ENCODE data around the gene ENKUR. TPM values are rescaled to one million over a fixed set of nuclear protein-coding genes. Genes with fewer than 3 reads are reported as not detected.
"Not testable (repeated sequence)": the region's sequence is repeated elsewhere in the genome, so short reads cannot be mapped to it uniquely, and the experiment has no call there.

The ENKUR gene
- total RNA-seq, 1 experiment from 2014 or later = not detected

DNA sequence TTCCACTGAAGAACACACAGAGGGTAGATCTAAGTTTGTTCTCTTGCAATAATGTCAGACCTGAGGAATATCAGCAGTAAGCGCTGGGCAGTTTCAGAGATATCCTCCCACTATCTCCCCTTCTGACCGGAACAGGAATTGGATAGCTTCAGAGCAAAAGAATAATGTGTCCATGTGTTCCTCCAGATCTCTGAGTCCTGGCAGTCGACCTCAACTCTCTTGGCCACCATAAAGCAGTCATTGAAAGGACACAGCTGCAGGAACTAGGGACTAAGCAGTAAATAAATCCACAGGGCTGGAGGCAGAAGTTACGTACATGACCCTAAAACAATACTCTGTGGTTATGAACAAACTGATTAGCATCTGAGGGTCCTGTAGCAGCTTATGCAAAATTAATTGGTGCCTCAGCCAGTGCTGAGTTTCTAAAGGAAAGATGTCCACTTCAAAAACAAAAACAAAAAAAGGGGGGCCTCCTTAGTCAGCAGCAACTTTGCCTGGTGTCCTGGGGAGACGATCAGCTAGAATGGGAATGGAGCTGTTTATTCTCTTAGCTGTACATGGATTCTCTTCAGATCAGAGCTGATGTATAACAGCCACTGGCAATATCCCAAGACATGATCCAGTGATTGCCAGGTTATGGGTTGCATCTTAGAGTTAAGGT is 57.1 kb downstream of the ENKUR start:
- H3K4me3 ChIP-seq = no peak overlapping the region
- no peaks in the 10 kb centered on the region for H3K36me3 ChIP-seq
- no peak for DNase-seq (ENCODE audit: low read depth in 1 of 2, low spot score in 2 of 2)

GRCh38 chr10:24958091-24958720 is 57.8 kb downstream of the ENKUR start:
- peak in 1 of 2 experiments; percentile 83 for DNase-seq (ENCODE audit: low read depth in 1 of 2, low spot score in 2 of 2)
- Histone ChIP-seq H3K27ac (peak overlapping the region; percentile 89), H3K9me3 (replicated peaks) (no peaks in the 10 kb centered on the region), H3K4me3 (no peak overlapping the region), H3K36me3 (no peaks in the 10 kb centered on the region), H3K4me1 (replicated peaks) (peaks cover 44% of the 10 kb centered on the region), H3K27me3 (replicated peaks) (no peaks in the 10 kb centered on the region)

More for the DNA sequence above, 57.1 kb downstream of the ENKUR start:
- peaks cover 38% of the 10 kb centered on the region for H3K4me1 ChIP-seq (replicated peaks)
- peak overlapping the region; percentile 89 for H3K27ac ChIP-seq
- no peaks in the 10 kb centered on the region for H3K9me3 ChIP-seq (replicated peaks)
- no peaks in the 10 kb centered on the region for H3K27me3 ChIP-seq (replicated peaks)

DNA sequence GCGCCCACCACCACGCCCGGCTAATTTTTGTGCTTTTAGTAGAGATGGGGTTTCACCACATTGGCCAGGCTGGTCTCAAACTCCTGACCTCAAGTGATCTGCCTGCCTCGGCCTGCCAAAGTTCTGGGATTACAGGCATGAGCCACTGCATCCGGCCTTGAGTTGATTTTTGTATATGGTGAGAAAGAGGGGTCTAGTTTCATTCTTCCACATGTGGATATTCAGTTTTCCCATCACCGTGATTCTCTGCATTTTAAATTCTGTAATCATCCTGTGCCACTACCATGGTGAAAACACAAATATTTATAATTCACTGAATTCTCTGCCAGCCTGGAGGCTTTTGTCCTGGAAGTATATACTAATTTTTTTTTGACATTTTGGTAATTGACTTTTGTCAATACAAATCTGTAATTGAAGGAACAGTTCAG is 58.3 kb downstream of the ENKUR start:
- H3K27ac ChIP-seq = peak overlapping the region; percentile 89
- H3K4me3 ChIP-seq; H3K9me3 ChIP-seq (replicated peaks); H3K36me3 ChIP-seq; H3K27me3 ChIP-seq (replicated peaks): not testable (repeated sequence)
- H3K4me1 ChIP-seq (replicated peaks) = peaks cover 50% of the 10 kb centered on the region
- DNase-seq (ENCODE audit: low read depth in 1 of 2, low spot score in 2 of 2) = peak in 1 of 2 experiments; percentile 79

GRCh38 chr10:24953675-24954074 is 62.3 kb downstream of the ENKUR start:
- no peaks in the 10 kb centered on the region for H3K9me3 ChIP-seq (replicated peaks)
- peak overlapping the region; percentile 87 for H3K27ac ChIP-seq
- peaks cover 45% of the 10 kb centered on the region for H3K4me1 ChIP-seq (replicated peaks)
- no peak overlapping the region for H3K4me3 ChIP-seq
- DNase-seq (ENCODE audit: low read depth in 1 of 2, low spot score in 2 of 2) = no peak
- H3K27me3 ChIP-seq (replicated peaks) = no peaks in the 10 kb centered on the region
- H3K36me3 ChIP-seq = peaks cover 7% of the 10 kb centered on the region; the same call in 1 of the 2 replicates

DNA sequence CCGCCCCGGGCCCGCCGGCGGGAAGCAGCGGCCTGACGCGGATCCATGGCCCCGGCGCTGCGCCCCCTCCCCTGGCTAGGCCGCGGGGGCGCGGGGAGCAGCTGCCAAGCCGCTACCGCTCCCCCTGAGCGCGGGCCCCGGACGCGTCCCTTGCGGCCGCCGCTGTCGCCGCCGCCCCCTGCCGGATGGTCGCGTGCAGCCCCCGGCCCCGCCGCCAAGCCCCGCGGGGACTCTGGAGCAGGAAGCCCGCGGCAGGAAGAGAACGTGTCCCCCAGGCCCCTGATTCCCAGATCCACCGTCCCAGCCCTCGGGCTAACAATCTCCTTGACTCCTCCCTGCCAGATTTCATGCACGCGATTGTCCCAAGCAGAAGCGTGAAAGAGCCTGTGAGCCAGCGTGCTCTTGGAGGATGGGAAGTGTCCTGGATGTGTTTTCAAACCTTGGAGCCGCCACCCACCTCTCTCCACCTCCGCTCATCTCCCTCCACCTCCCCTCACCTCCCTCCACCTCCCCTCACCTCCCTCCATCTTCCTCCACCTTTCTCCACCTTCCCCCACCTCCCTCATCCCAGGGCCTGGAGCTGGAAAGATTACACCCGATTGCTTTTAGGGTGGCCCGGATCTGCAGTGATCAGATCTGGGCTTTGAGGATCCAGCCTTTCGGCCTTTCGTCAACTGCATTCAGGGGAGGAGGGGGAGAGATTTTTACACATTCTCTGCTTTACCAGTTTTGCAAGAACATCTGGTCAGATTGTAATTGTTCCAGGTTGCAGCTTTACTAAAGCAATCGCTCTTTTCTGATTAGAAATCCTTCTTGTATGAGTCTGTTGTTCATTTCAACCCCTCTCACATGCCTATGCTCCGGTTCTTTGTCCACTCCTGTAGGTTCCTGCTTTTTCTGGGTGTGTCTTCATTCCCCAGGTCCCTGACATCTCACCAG is 63.0 kb downstream of the ENKUR start:
- peak overlapping the region; percentile 57 for H3K4me3 ChIP-seq
- H3K4me1 ChIP-seq (replicated peaks) = peaks cover 43% of the 10 kb centered on the region
- peak; percentile 57 to 80 for DNase-seq (ENCODE audit: low read depth in 1 of 2, low spot score in 2 of 2)
- no peaks in the 10 kb centered on the region for H3K9me3 ChIP-seq (replicated peaks)
- H3K27me3 ChIP-seq (replicated peaks) = no peaks in the 10 kb centered on the region
- peaks cover 7% of the 10 kb centered on the region; the same call in 1 of the 2 replicates for H3K36me3 ChIP-seq
- peak overlapping the region; percentile 87 for H3K27ac ChIP-seq

DNA sequence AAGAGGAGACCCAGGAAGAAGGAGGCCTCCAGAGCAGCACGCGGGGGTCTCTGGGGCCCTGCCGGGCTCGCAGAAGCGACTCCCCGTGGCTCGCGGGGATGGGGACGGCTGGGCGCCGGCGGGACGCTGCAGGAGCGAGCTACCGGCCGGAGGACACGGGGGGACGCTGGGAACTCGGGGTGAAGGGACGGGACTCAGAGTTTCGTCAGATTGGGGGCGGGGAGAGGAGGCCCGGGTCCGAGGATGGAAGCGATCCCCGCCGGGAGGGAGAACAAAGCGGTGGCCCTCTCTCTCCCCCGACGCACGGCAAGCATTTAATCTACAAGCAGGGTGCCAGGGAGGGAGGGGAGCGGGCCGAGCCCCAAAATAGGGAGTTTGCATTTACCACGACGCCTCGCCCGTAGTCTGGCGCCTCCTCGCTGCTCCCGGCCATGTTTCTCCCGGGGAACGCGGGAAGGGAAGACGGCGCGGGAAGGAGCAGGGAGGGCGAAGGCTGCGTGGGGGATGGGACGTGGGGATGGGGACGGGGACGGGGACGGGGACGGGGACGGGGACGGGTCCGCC is 63.7 kb downstream of the ENKUR start, which contains the start of gene PRTFDC1:
Gene PRTFDC1, minus strand, starts transcription at position 464 of the 564 bp plus-strand sequence. Its CDS starts 31 bp downstream, at position 433.
- peak; percentile 63 to 73 for DNase-seq (ENCODE audit: low read depth in 1 of 2, low spot score in 2 of 2)
- no peaks in the 10 kb centered on the region for H3K9me3 ChIP-seq (replicated peaks)
- H3K4me3 ChIP-seq = peak within 1 kb of the TSS; percentile 57
- H3K27ac ChIP-seq = peak within 1 kb of the TSS; percentile 87
- peaks cover 7% of the 10 kb centered on the region; the same call in 1 of the 2 replicates for H3K36me3 ChIP-seq
- peaks cover 43% of the 10 kb centered on the region for H3K4me1 ChIP-seq (replicated peaks)
- H3K27me3 ChIP-seq (replicated peaks) = no peaks in the 10 kb centered on the region

DNA sequence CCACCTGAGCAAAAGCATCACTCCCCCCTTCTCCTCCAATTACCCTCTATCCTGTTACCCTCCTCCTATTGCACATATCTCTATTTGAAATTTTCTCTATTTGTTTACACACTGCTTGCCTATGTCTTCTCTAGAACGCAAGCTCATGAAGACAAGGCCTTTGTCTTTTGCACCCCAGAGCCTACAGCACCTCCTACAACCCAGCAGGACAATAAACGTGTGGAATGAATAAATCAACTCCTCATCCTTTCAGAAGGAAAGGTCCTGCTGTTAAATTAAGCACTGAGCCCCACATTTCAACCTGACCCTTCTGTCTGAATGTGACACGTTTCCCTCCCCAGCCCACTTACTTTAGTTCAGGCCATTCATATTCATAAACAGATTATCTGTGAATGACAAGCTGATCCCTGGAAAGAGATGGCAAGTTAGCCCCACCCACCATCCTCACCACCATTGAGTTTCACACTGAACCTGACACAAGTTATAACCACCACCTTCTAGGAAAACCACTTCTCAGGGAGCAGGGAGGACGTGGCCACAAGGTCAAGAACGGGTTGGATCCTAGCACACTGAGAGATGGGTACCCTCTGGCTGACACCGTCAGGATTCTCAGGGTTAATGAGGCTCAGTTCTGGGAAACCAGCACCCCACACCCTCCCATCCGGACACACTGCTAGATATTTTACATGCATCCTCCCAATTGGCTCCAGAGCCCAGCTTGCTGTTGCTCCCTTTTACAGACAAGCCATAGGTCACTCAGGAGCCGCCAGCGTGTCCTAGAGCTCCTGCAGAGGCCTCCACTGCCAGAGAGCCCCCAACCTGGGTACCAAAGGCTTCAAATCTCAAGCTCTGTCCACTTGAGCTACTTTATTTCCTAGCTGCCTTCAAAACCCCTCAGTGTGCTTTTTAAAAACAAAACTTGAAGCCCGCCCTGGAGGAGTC is 64.5 kb downstream of the ENKUR start:
- peak overlapping the region; percentile 87 for H3K27ac ChIP-seq
- H3K4me3 ChIP-seq = peak overlapping the region; percentile 57
- no peaks in the 10 kb centered on the region for H3K9me3 ChIP-seq (replicated peaks)
- H3K27me3 ChIP-seq (replicated peaks) = no peaks in the 10 kb centered on the region
- peaks cover 7% of the 10 kb centered on the region; the same call in 1 of the 2 replicates for H3K36me3 ChIP-seq
- peaks cover 39% of the 10 kb centered on the region for H3K4me1 ChIP-seq (replicated peaks)
- no peak for DNase-seq (ENCODE audit: low read depth in 1 of 2, low spot score in 2 of 2)

DNA sequence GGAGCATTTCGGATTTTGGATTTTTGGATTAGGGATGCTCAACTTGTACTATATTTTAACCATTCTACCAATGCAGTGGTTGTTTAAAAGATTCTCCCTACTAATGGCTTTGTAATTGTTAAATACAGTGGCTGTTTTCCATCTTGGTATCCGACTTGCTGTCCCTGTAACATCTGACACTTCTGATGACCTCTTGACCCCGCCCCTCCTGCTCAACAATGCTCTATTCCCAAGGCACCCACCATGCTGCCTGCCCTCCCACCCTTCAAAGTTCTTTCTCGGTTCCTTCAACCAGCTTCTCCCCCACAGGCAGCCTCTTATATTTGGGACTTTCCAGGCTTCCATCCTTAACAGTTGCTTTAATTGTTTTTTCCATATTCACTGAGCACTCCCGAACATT is 65.5 kb downstream of the ENKUR start:
- no peak for DNase-seq (ENCODE audit: low read depth in 1 of 2, low spot score in 2 of 2)
- no peak overlapping the region for H3K27ac ChIP-seq

DNA sequence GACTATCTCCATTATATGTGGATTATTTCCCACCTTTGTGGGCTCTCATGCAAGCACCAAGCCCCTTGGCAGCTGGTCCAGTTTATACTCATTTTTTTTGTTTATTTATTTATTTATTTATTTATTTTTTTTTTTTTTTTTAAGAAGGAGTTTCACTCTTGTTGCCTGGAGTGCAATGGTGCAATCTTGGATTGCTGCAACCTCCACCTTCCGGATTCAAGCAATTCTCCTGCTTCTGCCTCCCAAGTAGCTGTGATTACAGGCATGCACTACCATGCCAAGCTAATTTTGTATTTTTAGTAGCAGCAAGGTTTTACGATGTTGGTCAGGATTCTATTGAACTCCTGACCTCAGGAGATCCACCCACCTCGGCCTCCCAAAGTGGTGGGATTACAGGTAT is 66.3 kb downstream of the ENKUR start:
- H3K36me3 ChIP-seq = peaks cover 7% of the 10 kb centered on the region; the same call in 1 of the 2 replicates
- DNase-seq (ENCODE audit: low read depth in 1 of 2, low spot score in 2 of 2) = no peak
- H3K4me3 ChIP-seq = no peak overlapping the region
- H3K27me3 ChIP-seq (replicated peaks) = no peaks in the 10 kb centered on the region
- H3K4me1 ChIP-seq (replicated peaks) = peaks cover 45% of the 10 kb centered on the region
- no peaks in the 10 kb centered on the region for H3K9me3 ChIP-seq (replicated peaks)
- H3K27ac ChIP-seq = no peak overlapping the region

More for the DNA sequence above, 65.5 kb downstream of the ENKUR start:
- no peaks in the 10 kb centered on the region for H3K27me3 ChIP-seq (replicated peaks)
- no peaks in the 10 kb centered on the region for H3K9me3 ChIP-seq (replicated peaks)
- H3K4me3 ChIP-seq = no peak overlapping the region
- H3K36me3 ChIP-seq = peaks cover 7% of the 10 kb centered on the region; the same call in 1 of the 2 replicates
- H3K4me1 ChIP-seq (replicated peaks) = peaks cover 39% of the 10 kb centered on the region

DNA sequence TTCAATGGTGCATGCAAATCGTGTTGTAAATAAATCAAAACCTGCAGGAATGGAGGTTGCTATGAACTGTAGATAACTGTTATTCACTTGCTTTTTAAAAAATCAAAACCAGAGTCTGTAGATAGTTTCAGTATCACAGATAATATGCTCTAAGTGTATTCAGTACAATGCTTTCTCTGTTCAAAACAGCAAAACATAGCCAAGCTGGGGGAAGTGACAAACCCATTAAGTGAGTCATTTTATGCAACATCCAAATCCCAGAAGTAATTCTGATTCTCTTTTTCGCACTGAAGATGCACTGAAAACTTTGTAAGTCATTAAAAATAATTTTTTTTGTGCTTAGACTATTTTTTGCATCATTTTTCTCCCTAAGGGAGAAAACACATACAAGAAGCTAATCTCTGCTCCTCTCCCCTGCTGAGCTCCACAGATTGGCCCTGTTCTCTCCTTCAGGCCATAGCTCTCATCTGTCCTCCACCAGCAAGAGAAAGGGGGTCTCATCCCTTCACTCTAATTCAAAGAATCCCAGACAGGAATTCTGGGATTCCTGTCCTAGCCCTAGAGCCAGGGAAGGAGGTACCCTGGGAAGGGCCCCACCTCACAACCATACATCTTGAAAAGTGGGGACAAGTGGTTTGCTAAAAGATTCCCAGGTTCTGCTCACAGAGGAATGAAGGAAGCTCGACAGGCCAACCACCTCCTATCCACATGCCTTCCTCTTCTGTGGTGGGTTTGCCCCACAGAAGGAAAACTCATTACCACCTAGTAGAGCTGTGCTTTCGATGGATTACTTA is 68.5 kb downstream of the ENKUR start:
- Histone ChIP-seq H3K27ac (0 out of 2 replicates have a peak overlapping the region, but pooled peaks have one; percentile 11), H3K27me3 (replicated peaks) (no peaks in the 10 kb centered on the region), H3K36me3 (peaks cover 7% of the 10 kb centered on the region; the same call in 1 of the 2 replicates), H3K9me3 (replicated peaks) (no peaks in the 10 kb centered on the region), H3K4me3 (no peak overlapping the region), H3K4me1 (replicated peaks) (peaks cover 33% of the 10 kb centered on the region)
- DNase-seq (ENCODE audit: low read depth in 1 of 2, low spot score in 2 of 2) = no peak

- Histone ChIP-seq H3K4me1 (replicated peaks) (peaks cover 20% of the 10 kb centered on the region), H3K27ac (no peak overlapping the region), H3K4me3 (no peak overlapping the region), H3K36me3 (no peaks in the 10 kb centered on the region), H3K27me3 (replicated peaks) (no peaks in the 10 kb centered on the region), H3K9me3 (replicated peaks) (no peaks in the 10 kb centered on the region)
- no peak for DNase-seq (ENCODE audit: low read depth in 1 of 2, low spot score in 2 of 2)
Observed at GRCh38 chr10:24944512-24945255, 71.3 kb downstream of the ENKUR start.
